NCI-H1417 treated with DMSO at 0.1 percent for 48 hours (cell line): Measurements from ENCODE around the gene CCIN.
"Not testable (repeated sequence)": the region's sequence is repeated elsewhere in the genome, so short reads cannot be mapped to it uniquely, and the experiment has no call there.

Source experiments
- DNase-seq: peaks from one replicate; lab custom pipeline; 2025; lab: John Stamatoyannopoulos, UW

The CCIN gene

GRCh38 chr9:36160126-36160525, 9.1 kb upstream of the CCIN start:
- not testable (repeated sequence) for DNase-seq

DNA sequence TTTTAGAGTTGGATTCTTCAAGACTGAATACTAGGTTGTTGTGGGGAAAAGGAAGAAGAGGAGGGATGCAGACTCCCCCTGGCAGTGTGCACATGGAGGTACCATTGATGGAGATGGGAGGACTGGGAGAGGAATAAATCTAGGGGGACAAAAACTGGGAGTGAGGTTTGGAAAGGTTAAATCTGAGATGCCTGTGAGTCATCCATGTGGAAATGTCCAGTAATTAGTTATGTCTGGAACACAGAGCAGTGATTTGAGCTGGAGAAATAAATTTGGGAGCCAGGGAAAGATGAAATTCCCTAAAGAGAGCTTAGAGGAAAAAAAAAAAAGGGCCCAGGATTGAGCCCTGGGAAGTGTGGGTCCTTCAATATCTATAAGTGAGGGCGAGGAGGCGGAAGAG, 8.0 kb upstream of the CCIN start:
- no peak for DNase-seq

DNA sequence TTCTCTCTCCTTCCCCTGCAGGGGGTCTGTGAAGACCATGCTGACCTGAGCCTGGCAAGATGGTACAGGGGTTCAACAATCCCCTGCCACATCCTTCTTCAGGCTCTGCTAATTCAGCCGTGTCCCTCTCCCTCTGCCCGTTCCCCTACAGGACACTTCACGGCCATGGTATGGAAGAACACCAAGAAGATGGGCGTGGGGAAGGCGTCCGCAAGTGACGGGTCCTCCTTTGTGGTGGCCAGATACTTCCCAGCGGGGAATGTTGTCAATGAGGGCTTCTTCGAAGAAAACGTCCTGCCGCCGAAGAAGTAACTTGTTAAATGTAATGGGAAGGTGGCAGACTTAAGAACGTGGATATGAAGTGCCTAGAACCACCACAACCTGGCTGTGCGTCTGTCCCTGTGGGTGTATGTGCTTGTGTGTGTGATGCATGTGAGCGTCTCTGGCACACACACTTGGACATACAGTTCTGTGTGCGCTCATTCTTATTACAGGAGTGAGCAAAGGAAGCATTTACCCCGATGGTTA, 6.9 kb upstream of the CCIN start:
- DNase-seq = no peak

DNA sequence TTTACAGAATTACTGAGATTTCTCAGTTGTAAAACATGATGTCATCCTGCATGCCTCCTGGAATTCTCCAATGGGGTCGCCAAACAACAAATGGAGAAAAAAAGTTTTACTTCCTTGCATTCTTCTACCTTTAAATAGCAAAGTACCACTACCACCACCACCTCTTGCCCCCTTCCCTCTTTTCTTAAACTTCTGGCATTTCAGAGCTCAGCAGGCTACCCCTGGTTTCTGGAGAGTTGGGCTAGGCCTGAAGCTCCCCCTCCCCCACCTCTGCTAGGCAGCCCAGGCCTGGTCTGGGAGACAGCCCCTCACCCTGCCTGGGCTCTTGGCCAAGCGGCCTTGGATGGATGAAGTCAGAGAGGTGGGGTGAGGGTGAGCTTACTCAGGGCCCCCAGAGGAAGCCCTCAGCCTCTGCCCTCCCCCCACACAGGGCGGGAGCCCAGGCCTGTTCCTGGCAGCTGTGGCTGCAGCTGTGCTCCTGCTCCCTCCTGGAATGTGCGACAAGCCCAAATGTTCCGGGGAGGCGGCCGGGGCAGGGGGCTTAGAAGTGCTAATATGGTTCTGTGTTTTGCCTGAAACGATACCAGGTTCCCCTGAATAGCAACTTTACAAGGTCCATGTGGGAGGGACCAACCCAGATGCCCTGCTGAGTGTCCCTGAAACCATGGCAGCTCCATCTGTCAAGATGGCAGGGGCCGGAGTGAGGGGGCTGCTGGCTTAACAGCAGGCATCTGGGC, 6.0 kb upstream of the CCIN start:
- DNase-seq = no peak

GRCh38 chr9:36163786-36164170, 5.4 kb upstream of the CCIN start:
- DNase-seq = no peak

DNA sequence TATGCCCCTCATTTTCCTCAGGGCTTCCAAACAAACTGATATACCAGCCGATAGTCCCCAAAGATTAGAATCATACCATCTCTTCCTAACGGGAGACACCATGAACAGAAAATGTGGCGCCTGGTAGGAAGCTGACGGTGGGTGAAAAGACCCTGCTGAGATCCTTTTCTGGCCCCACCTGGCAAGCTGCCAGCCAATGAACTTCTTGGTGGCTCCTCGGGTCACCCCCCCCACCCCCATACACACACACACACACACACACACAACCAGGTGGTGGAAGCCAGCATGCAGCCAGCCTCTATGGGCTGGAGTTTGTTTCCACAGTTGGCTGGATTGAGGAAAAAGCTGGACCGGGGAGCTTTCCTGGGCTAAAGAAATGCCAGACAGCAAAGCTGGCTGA, 4.8 kb upstream of the CCIN start:
- no peak for DNase-seq

- no peak for DNase-seq
These were observed 4.2 kb upstream of the CCIN start for GRCh38 chr9:36164989-36165388.

DNA sequence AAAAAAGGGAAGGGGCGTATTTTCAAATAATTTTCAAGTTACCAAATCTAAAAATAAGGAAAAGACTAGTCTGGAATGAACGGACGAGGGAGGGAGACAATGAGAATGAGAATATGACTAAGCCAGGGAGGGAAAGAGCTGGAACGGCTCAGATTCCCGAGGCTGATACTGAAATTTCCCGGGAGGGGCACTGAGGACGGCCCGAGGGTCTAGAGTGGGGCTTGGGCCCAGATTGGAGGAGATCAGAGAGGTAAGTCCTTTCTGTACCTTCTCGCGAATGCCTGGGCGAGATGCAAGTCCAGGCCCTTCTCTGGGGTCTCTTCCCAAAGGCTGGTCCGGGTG, 3.4 kb upstream of the CCIN start:
- DNase-seq = no peak

- DNase-seq = no peak
These were observed 2.8 kb upstream of the CCIN start for GRCh38 chr9:36166168-36166927.

GRCh38 chr9:36169708-36170107, 520 bp downstream of the CCIN start:
- no peak for DNase-seq

- DNase-seq = no peak
These were observed 1.3 kb downstream of the CCIN start for GRCh38 chr9:36170531-36170930.

- no peak for DNase-seq
These were observed 4.7 kb downstream of the CCIN start for GRCh38 chr9:36173861-36174260.

- no peak for DNase-seq
These were observed 5.1 kb downstream of the CCIN start for GRCh38 chr9:36174271-36174670.

GRCh38 chr9:36174731-36175130, 5.5 kb downstream of the CCIN start:
- no peak for DNase-seq

DNA sequence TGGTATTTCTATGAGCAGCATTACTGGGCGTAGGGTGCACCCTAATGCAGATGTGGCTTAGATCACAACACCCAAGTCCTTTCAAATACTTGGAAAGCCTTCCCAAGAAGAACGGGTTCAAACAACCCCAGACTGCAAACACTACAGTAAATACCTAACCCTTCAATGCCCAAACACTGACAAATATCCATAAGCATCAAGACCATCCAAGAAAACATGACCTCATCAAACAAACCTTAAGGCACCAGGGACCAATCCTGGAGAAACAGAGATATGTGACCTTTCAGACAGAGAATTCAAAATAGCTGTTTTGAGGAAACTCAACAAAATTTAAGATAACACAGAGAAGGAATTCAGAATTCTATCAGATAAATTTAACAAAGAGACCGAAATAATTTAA, 6.0 kb downstream of the CCIN start:
- DNase-seq = not testable (repeated sequence)

- not testable (repeated sequence) for DNase-seq
These were observed 7.3 kb downstream of the CCIN start for GRCh38 chr9:36176496-36176895.

DNA sequence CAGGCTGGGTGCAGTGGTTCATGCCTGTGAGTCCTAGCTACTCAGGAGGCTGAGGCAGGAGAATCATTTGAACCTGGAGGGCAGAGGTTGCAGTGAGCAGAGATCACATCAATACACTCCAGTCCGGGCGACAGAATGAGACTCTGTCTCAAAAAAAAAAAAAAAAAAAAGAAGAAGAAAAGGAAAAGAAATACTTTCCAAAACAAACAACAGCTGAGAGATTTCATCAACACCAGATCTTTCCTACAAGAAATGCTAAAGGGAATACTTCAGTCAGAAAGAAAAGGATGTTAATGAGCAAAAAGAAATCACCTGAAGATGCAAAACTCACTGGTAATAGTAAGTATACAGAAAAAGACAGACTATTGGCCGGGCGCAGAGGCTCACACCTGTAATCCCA, 8.4 kb downstream of the CCIN start:
- DNase-seq = no peak

DNA sequence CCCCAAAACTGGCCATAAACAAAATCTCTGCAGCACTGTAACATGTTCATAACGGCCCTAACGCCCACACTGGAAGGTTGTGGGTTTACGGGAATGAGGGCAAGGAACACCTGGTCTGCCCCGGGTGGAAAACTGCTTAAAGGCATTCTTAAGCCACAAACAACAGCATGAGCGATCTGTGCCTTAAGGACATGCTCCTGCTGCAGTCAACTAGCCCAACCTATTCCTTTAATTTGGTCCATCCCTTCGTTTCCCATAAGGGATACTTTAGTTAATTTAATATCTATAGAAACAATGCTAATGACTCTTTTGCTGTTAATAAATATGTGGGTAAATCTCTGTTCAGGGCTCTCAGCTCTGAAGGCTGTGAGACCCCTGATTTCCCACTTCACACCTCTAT, 11.1 kb downstream of the CCIN start:
- DNase-seq = not testable (repeated sequence)

DNA sequence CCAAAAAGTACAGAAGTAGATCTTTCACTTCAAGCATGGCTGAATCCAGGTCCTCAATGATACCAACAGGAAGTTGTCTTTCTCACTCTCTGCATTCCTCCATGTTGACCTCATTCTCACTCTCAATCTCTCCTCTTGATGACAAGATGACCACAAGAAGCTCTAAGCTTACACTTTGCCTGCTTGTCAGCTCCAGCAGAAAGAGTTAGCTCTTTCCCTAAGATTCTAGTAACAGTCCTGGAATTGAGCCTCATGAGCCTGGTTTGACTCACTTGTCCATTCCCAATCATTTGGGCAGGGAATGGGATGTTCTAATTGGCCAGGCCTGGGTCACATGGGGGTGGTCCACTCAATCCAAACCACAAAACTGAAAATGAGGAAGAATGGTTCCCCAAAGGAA, 18.2 kb downstream of the CCIN start:
- DNase-seq = no peak

- DNase-seq = no peak
These were observed 19.0 kb downstream of the CCIN start for GRCh38 chr9:36188212-36188611.

DNA sequence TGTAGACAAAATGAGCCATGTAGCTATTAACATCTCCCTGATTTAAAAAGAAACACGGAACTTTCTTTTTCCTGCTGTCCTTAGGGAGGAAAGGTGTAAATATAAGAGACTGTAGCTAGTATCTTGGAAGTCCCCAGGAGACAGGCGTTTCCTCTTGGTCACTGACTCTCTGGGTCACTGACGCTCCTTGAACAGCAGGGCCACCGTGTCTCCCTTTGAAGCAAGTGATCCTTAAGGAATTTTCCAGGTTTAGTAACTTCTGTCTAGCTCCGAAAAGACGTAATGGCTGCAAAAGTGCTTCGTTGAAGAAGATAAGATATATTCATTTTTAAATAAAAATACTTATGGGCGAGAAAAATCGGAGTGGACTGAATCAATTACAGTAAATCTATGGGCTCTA, 20.8 kb downstream of the CCIN start:
- DNase-seq = no peak

DNA sequence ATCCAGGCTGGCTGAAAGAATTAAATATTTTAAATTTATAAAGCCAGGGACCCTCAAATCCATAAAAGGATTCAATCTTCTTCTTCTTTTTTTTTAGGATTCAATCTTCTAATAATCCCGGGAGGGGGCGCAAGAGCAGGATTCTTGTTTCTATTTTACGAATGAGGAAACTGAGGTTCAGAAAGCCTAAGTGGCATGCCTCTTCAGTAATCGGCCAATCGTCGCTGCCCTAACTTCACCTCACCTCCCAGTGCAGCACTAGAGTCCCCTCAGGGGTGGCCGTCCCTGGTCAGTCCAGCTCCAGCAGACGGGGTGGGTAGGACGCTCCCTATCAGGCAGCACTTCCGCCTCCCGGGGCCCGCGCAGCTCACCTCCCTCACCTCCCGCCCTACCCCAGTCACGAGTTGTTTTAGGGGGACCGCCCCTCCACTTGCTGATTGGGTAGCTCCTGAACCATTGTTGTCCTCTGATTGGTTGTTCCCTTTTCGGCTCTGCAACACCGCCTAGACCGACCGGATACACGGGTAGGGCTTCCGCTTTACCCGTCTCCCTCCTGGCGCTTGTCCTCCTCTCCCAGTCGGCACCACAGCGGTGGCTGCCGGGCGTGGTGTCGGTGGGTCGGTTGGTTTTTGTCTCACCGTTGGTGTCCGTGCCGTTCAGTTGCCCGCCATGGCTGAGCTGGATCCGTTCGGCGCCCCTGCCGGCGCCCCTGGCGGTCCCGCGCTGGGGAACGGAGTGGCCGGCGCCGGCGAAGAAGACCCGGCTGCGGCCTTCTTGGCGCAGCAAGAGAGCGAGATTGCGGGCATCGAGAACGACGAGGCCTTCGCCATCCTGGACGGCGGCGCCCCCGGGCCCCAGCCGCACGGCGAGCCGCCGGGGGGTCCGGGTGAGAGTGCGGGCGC, 21.5 kb downstream of the CCIN start, which contains the start of gene CLTA:
Gene CLTA (plus strand): TSS at position 534 of the 902 bp plus-strand sequence. CDS start 136 bp downstream, at position 670.
- peak; percentile 80 for DNase-seq
